GM12872 (cell line): ENCODE data around the gene SQSTM1.

Experiments
- TF ChIP-seq, protein P1 (sequence below): IDR thresholded peaks from 3 replicates; pipeline ENCODE4 v1.5.1; 2011; ENCODE audit warnings: low read depth, mild to moderate bottlenecking, low read length, moderate library complexity; ENCODE audit not compliant: insufficient read depth

SQSTM1 gene

DNA sequence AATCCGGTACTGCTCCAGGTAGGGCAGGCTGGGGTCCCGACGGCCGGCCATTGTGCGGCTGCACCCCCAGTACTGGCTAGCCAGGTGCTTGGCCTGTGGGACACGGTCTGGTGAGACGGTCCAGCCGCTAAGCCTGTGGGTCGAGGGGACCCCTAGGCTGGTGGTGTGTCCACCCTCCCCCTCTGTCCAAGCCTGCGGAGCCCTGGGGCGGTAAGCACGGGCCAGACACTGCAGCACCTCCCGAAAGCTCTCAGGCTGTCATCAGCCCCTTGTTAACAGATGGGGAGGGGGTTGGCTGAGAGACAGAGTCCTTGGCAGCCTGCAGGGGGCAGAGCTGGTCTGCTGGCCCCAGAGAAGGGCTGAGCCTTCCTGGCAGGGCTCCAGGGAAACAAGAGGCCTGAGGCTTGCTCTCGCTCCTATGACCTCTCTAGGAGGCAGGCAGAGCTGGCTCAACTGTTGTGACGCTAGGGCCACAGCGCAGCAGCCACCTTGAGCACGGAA is 49.7 kb downstream of the SQSTM1 start:
- TF ChIP-seq, protein P1, sequence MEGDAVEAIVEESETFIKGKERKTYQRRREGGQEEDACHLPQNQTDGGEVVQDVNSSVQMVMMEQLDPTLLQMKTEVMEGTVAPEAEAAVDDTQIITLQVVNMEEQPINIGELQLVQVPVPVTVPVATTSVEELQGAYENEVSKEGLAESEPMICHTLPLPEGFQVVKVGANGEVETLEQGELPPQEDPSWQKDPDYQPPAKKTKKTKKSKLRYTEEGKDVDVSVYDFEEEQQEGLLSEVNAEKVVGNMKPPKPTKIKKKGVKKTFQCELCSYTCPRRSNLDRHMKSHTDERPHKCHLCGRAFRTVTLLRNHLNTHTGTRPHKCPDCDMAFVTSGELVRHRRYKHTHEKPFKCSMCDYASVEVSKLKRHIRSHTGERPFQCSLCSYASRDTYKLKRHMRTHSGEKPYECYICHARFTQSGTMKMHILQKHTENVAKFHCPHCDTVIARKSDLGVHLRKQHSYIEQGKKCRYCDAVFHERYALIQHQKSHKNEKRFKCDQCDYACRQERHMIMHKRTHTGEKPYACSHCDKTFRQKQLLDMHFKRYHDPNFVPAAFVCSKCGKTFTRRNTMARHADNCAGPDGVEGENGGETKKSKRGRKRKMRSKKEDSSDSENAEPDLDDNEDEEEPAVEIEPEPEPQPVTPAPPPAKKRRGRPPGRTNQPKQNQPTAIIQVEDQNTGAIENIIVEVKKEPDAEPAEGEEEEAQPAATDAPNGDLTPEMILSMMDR, result peak; percentile 39

DNA sequence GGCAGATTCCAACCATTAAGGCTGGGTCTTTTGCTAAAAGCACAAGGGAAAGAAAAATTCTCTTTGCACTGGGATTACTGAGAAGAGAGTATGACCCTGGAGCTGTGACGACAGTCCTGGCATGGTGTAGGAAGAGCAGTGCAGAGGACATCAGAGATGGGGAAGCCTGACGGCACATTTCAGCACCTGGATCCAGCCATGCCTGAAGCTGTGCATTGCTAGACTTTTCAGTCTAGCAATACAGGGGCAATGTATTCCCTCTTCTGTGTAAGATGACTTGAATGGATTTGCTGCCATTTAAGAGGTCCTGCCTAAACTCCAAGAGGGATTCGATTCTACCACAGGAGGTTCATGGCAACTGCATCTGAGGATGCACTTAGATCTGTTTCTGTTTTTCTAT is 50.2 kb downstream of the SQSTM1 start:
- TF ChIP-seq, protein P1, result no peak

DNA sequence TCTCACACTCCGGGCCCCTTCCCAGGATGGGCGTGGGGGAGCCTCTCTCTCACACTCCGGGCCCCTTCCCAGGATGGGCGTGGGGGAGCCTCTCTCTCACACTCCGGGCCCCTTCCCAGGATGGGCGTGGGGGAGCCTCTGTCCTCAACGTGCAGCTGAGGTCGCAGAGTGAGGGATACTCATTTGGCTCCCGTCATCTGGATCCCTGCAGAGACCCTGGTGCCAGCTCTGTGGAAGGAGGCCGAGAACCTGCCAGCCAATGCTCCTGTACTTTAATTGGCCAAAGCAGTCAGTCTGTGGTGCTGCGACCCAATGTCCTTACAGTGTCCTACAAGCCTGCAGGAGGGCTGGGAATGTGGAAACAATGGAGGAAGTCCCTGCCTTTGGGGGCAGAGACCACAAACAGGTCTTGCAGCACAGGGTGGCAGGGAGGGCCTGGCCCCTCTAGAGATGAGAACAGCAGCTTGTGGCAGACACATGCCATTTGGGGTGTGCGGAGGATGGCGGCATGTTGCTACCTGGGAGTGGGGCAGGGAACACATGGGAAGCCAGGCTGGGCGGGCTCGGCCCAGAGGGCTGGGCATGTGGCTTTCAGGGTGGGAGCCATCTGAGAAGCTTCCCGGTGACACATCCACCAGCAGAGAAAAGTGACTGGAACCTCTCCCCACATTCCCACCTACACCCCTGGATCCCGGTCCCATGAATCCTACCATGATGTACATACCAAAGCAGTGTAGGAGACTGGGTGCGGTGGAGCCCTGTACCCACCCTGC is 51.5 kb downstream of the SQSTM1 start:
- TF ChIP-seq, protein P1, result no peak

DNA sequence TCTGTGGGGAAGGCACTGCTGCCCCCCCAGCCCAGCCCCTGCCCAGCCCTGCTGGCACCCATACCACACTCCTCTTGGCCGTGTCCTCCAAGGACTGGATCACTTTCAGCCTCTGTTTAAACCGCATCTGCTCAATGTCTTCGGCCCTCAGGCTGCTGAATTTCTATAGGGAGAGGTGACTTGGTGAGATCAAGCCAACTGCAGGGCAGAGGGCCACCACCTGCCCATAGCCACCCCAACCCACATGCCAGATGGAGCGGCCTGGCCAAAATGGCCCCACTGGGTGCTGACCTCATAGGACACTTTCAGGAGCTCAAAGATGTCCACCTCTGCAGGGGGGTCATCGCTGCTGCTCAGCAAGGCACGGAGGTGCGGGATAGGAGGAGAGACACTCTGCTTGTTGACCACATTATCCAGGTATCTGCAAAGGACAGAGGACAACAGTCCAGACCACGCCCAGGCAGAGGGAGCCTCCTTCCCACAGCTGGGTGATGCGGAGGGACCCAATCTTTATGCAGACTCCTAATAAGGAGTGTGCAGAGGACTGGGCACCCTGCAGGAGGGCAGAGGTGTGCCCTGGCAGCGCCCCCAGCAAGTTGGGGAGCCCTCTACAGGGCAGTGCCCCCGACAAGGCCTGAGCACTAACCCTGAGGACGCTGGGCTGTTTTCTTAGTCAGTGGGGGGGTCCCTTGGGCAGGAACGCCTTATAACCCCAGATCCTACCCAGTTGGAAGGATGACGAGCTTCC is 52.3 kb downstream of the SQSTM1 start:
- TF ChIP-seq, protein P1, result no peak

DNA sequence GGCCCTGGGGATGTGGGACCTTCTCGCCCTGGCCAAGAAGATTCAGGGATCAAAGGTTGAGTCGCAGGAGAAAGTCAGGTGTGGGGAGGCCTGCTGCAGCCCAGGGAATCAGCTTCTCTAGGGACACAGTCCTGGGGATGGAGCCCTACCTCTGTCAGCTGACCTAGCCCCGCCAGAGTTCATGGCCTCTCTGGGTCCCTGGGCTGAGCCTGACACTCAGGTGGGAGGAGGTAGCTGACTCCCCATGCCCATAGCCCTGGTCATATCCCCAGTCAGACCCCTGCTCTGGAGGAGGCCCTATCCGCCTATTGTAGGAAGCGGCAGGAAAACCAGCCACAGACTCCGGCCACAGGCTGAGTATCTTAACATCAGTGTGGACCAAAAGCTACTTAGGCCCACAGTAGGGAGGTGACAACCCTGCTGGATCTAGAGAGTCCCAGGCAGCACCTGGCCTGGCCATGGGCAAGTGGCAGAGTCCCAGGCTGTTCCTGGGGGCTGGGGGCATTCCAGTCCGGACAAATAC is 52.9 kb downstream of the SQSTM1 start:
- TF ChIP-seq, protein P1, result no peak

DNA sequence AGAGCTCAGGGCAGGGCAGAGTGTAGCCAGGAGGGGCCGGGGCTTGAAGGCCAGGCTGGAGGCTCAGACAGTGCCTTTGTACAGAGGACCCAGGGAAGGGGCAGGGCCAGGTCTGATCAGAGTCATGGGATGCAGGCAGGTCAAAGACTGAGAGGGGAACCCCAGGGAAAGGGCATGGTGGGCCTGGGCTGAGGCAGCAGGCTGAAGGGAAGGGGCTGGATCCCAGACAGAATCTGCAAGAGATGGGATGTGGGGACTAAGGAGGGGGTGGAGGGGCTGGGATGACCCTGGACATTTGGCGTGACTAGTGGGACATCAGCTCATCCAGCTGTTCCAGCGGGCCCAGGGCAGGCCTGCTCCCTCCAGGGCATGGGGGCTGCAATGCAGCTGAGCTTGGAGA is 53.4 kb downstream of the SQSTM1 start:
- TF ChIP-seq, protein P1, result no peak

DNA sequence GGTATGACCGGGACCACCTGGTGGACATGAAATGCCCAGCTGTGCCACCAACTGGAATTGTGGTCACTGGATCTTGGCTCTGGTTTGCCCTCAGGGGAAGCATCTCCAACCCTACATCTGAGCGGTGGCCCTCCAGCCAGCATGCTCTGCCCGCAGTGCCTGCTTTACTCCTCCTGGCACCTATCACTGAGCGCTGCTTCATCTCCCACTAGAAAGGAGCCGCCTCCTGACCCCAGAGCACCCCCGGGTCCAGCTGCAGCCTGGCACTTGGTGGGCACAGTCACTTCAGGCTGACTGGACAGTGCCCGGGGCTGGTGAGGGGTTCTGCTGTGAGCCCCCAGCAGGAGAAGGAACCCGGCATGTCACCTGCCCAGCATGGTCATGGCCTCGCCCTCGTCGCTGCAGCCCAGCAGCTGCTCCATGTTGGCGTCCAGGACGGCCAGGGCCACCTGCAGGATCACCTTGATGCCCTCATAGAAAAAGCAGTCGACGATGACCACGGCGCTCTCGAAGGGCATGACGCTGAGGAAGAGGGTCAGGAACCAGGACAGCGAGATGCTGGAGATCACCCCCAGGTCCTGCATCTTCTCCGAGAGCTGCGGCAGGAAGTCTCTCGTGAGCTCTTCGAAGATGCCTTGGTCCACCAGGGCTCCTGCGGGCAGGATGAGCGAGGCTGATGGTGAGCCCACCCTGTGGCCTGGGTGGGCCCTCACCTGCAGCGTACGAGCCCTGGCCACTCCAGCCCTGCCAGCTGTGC is 54.0 kb downstream of the SQSTM1 start:
- TF ChIP-seq, protein P1, result no peak
